OCI-LY1 (cell line): ENCODE data around the gene STAP1.

Experiments used
- EZH2 ChIP-seq: fragments of 200-600 bp; sonication (generic), shearing (Covaris generic); IDR thresholded peaks from 2 replicates; pipeline ENCODE4 v1.8.0; 2017; ENCODE audit warnings: borderline replicate concordance, mixed run types, mild to moderate bottlenecking, antibody characterized with exemption, low read length, moderate library complexity, mixed read lengths
- TF ChIP-seq, protein P1 (sequence below): fragments of 200-600 bp; sonication (generic), shearing (Covaris generic); IDR thresholded peaks from 2 replicates; pipeline ENCODE4 v1.5.1; 2017; ENCODE audit warnings: mild to moderate bottlenecking, antibody characterized with exemption, low read length, moderate library complexity, mixed read lengths

DNA sequence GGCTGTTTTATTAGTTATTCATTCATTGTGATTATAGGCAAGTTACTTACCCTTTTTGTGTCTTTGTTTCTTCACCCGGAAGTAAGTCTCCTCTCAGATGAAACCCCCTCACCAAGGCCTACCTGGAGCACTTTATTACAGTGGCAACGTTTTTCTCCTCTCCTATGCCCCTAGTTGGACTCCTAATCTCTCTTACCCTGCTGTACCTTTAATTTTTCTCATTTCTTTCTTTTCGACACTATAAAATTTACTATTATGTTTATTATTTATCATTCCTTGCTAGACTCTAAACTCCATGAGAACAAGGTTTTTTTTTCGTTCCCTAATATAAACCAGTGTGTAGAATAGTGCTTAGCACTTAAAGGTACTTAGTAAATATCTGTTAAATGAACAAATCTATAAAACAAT is 17.5 kb downstream of the STAP1 start:
- TF ChIP-seq, protein P1, sequence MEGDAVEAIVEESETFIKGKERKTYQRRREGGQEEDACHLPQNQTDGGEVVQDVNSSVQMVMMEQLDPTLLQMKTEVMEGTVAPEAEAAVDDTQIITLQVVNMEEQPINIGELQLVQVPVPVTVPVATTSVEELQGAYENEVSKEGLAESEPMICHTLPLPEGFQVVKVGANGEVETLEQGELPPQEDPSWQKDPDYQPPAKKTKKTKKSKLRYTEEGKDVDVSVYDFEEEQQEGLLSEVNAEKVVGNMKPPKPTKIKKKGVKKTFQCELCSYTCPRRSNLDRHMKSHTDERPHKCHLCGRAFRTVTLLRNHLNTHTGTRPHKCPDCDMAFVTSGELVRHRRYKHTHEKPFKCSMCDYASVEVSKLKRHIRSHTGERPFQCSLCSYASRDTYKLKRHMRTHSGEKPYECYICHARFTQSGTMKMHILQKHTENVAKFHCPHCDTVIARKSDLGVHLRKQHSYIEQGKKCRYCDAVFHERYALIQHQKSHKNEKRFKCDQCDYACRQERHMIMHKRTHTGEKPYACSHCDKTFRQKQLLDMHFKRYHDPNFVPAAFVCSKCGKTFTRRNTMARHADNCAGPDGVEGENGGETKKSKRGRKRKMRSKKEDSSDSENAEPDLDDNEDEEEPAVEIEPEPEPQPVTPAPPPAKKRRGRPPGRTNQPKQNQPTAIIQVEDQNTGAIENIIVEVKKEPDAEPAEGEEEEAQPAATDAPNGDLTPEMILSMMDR: no peak
- no peak for TF ChIP-seq EZH2
